Fibroblast of mammary gland (primary cell): ENCODE measurements around the gene ZNF554.

Source experiments
- DNase-seq: peaks from one replicate; pipeline ENCODE4 v3.0.0-alpha.2; 2010; ENCODE audit warnings: low read depth
- H3K4me3 ChIP-seq: 2 replicates; pipeline ENCODE4 v1.5.1; 2011; ENCODE audit warnings: low read depth, mild to moderate bottlenecking, low read length, moderate library complexity; ENCODE audit not compliant: control insufficient read depth
- CTCF ChIP-seq: conservative IDR thresholded peaks from 2 replicates; pipeline ENCODE4 v1.5.1; 2011; ENCODE audit warnings: low read depth, low read length, inconsistent platforms; ENCODE audit not compliant: control insufficient read depth, insufficient read depth

Gene ZNF554

GRCh38 chr19:2800506-2800905, 19.2 kb upstream of the ZNF554 start:
- H3K4me3 ChIP-seq = no peak overlapping the region
- DNase-seq = no peak
- no peak for TF ChIP-seq CTCF

GRCh38 chr19:2802826-2803225, 16.8 kb upstream of the ZNF554 start:
- TF ChIP-seq CTCF = no peak
- no peak overlapping the region for H3K4me3 ChIP-seq

GRCh38 chr19:2803486-2804155, 16.0 kb upstream of the ZNF554 start:
- no peak overlapping the region for H3K4me3 ChIP-seq
- TF ChIP-seq CTCF = no peak
- no peak for DNase-seq

More at GRCh38 chr19:2802826-2803225, 16.8 kb upstream of the ZNF554 start:
- DNase-seq = no peak

GRCh38 chr19:2804156-2805004, 15.3 kb upstream of the ZNF554 start:
- no peak for DNase-seq
- no peak for TF ChIP-seq CTCF
- no peak overlapping the region for H3K4me3 ChIP-seq

GRCh38 chr19:2805261-2805900, 14.3 kb upstream of the ZNF554 start:
- no peak overlapping the region for H3K4me3 ChIP-seq
- TF ChIP-seq CTCF = no peak
- DNase-seq = no peak

- no peak for TF ChIP-seq CTCF
- H3K4me3 ChIP-seq = no peak overlapping the region
- no peak for DNase-seq
Measured at GRCh38 chr19:2805991-2806649, 13.5 kb upstream of the ZNF554 start.
